EL (cell line): ENCODE results near the gene SLC13A3.

Source experiments
- DNase-seq: peaks from one replicate; pipeline ENCODE4 v3.0.0-alpha.2; 2016

SLC13A3 gene

GRCh38 chr20:46631874-46632446, 19.3 kb downstream of the SLC13A3 start:
- DNase-seq: no peak

DNA sequence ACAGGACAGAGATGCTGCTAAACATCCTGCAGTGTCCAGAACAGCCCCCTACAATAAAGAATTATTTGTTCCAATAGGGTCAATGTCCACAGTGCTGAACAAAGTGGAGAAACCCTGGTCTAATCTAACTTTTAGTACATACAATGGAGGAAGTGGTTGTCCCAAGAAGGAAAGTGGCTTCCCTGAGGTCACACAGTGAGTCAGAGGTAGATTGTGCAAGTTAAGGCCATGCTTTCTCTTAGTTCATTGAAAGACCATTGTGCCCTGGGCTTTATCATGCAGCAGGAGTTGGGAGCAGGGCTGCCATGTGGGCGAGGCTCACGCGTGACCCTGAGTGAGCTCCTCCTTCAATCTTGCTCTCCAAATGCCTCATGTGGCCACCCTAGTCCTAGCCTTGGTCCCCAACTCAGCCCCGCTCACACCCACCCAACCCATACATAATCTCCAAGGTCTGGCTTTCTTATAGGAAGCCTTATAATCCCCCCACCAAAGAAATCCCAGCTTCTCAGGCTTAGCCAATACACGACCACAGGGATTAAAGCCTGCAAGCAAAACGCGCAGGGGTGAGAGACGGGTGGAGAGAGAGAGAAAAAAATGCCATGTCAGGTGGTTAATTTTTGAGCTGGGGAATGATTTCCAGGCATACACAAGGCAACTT, 19.9 kb downstream of the SLC13A3 start:
- peak; percentile 16 for DNase-seq

GRCh38 chr20:46630306-46630705, 21.0 kb downstream of the SLC13A3 start:
- no peak for DNase-seq

GRCh38 chr20:46629341-46629740, 21.9 kb downstream of the SLC13A3 start:
- DNase-seq: no peak

- no peak for DNase-seq
These were observed 24.0 kb downstream of the SLC13A3 start for GRCh38 chr20:46627234-46627633.

- DNase-seq: no peak
These were observed 24.5 kb downstream of the SLC13A3 start for GRCh38 chr20:46626758-46627157.

DNA sequence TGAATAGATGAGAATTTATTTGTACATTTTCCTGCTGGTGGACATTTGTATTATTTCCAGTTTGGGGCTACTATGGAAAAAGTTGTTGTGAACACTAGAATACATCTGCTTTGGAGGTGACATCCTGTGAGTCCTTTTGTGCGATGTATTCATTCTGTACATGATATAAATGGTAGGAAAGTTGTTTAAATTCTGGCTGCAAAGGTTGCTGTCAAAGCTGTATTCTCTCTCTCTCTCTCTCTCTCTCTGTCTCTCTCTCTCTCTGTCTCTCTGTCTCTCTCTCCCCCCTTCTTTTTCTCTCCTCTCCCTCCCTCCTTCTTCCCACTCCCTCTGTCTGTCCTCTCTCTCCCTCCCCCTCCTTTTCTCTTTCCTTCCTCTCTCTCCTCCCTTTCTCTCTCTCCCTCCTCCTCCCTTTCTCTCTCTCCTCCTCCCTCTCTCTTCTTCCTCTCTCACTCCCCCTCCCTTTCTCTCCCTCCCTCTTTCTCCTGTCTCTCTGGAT, 25.3 kb downstream of the SLC13A3 start:
- no peak for DNase-seq

GRCh38 chr20:46624946-46625345, 26.3 kb downstream of the SLC13A3 start:
- DNase-seq: no peak

DNA sequence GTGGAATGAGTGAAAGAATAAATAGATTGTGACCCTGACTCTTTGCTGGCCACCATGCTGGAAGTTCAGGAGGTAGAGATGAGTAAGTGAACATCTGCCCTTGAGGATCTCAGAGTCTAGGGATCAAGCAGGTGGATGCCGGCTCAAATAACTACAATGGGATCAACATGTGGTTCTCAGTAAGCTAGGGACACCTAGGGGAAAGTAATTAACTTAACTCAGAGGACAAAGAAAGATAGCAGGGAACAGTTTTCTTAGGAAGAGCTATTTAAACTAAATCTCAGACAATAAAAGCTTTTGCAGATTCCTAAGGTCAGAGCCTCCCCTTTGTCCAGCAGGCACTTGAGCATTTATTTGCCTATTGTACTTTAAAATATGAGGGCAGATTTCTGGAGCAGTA, 29.1 kb downstream of the SLC13A3 start:
- DNase-seq: no peak

DNA sequence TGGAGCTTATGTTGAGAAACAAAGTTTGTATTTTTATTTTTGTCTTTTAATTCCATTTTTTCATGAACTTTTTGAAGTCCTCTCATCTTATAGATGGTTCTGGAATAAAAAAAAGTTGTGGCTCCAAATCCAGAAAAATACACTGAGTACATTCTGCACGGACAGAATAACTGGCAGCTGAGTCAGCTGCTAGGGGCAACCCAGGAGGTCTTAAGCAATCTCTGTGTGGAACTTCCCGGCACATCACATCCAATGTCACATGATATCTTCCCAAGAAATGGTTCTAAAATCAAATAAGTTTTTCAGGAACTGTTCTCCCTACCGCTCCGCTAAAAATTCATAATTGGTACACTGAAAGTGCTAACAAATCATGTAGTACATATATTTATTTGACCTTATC, 29.8 kb downstream of the SLC13A3 start:
- DNase-seq: peak; percentile 52

DNA sequence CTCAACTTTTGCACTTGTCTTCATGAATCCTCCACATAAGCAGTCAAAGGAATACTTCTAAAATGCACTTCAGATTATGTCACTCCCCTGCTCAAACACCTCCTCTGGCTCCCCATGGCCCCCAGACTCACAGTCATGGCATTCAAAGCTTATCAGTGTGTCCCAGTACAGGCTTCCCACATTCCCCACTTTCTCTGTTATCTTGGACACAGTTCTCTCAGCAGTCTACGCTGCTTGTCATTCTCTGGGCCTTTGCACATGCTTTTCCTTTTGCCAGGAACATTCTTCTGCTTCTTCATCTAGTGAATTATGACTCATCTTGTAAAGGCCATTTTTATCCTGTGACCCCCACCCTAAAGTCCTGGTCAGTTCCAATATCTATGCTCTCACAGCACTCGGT, 31.8 kb downstream of the SLC13A3 start:
- no peak for DNase-seq

DNA sequence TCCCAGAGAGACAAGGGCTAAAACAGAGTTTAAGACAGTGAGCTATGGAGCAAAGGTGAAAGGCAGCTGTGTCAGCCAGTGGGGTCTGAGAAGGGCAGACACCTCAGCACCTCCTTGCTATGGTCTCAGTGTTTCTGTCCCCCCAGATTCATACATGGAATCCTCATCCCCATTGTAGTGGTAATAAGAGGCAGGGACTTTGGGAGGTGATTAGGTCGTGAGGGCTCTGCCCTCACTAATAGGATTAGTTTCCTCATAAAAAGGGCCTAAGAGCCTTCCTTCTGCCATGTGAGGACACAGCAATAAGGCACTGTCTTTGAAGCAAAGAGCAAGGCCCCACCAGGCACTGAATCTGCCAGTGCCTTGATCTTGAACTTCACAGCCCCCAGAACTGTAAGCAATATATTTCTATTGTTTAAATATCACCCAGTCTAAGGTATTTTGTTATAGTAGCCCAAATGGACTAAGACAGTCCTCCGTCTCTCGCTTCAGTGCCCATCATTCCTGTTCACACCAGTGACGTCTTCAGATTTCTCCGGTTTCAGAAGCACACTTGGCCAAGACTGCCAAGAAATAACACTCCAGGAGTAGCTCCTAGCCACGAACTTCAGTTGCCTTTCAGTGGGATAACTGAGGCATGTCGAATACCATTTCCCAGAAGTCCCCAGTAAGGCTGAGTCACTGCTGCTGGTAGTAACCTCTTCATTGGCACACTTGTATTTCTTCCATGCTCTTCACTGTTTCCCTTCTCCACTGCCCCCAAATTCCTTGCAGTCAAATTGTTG, 32.8 kb downstream of the SLC13A3 start:
- DNase-seq: no peak

GRCh38 chr20:46614503-46614902, 36.8 kb downstream of the SLC13A3 start:
- DNase-seq: no peak

GRCh38 chr20:46610145-46610544, 41.1 kb downstream of the SLC13A3 start:
- DNase-seq: no peak

DNA sequence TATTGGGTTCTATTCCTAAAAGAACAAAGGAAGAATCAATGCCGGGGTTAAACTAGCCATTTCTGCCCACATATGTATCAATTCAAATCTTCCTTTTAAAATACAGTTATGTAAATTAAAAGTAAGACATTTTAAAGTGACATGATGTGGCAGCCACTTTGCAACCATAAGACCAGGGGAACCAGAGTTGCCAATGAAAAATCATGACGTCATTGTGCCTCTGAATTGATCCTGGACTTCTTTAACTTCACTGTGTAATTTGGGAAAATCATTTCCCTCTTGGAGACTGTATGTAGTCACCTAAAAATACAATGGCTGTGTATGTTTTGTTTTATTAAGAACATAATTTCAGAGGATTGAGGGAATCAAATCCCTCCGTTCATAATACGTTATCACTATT, 42.2 kb downstream of the SLC13A3 start:
- no peak for DNase-seq

GRCh38 chr20:46607849-46608497, 43.3 kb downstream of the SLC13A3 start:
- no peak for DNase-seq

DNA sequence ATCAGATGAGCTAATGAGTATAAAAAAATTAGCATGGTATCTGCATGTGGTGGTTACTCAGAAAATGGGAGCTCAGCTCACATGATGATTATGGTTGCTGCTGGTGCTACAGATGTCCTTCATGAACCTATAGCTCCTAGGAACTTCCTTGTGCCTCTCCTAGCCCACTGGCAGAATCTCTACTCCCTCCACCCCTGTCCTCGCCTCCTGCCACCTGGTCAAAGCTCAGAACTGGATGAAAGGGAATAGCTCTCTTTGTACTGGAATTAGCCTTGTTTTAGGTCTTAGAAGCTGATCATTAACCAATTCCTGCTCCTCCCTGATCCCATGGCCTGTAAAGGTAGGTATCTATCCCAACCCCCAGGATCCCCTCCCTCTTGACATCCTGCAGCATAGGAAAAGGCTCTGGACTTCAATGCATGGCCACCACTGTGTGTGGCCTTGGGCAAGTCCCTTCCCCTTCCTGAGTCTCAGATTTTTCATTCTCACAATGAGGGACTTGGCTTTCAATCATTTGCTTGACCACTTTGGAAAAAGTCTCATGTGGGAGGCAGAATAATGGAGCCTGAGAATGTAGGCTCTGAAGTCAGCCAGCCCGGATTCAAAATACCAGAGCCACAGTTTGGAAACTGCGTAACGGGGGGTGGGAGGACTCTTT, 43.9 kb downstream of the SLC13A3 start:
- no peak for DNase-seq

DNA sequence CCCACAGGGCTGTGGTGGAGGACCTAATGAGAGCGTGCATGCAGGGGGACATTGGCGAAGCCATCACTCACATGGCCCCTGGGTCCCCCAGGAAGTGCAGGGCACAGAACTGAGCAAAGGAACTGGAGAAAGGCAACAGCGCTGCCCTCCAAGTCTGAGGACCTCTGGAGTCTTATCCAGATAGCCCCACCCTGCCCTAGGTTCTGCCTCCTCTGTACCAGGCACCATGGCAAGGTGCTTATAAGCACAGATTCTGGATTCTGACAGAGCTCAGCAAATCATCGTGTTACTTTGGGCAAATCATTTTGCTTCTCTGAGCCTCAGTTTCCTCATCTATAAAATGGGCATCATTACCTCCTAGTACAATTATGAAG, 44.5 kb downstream of the SLC13A3 start:
- DNase-seq: no peak

GRCh38 chr20:46605978-46606816, 45.1 kb downstream of the SLC13A3 start:
- no peak for DNase-seq

DNA sequence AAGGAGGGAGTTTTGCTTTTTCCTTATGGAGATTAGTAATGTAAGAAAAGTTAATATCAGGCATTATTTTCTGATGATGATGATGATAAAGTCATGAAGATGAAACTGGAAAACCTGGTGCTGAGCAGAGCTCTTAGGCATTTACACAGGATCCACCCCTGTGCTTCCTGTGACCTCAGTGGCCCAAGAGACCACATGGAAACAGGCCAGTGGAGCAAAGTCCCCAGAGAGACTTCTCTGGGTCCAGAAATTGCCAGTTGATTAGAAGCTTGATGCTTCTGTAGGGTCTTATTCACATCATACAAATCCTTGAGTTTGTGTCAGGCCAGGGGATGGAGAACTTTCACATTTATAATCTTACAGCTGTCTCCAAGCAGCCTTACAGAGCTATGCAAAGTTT, 46.1 kb downstream of the SLC13A3 start:
- DNase-seq: no peak

- no peak for DNase-seq
These were observed 46.6 kb downstream of the SLC13A3 start for GRCh38 chr20:46604551-46605133.

- DNase-seq: no peak
These were observed 48.8 kb downstream of the SLC13A3 start for GRCh38 chr20:46602429-46602828.
